GM18858 (cell line): Measurements from ENCODE around the gene EEIG1.
A peak's percentile ranks its signal among the peaks of the same experiment; 100 is the strongest.

ENCODE experiments used
- ATAC-seq: cut with Tn5 transposase; IDR thresholded peaks from one replicate; pipeline ENCODE4 v1.9.1; 2021; ENCODE audit not compliant: unreplicated experiment

EEIG1 gene

DNA sequence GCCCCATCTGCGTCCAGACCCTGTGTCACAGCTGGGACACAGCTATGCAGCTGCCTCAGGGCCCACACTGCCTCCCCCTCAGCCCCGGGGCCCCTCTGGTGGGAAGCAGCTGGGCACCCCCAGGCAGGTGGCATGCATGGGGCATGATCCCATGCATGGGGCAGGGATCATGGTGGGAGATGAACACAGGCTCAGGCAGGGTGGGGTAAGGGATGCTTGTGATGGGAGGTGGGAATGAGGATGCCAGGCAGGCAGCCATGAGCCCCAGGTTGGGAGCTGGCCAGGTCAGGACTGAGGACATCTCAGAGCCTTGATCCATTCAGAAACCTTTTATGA lies 19.7 kb downstream of the EEIG1 start:
- ATAC-seq, result no peak

DNA sequence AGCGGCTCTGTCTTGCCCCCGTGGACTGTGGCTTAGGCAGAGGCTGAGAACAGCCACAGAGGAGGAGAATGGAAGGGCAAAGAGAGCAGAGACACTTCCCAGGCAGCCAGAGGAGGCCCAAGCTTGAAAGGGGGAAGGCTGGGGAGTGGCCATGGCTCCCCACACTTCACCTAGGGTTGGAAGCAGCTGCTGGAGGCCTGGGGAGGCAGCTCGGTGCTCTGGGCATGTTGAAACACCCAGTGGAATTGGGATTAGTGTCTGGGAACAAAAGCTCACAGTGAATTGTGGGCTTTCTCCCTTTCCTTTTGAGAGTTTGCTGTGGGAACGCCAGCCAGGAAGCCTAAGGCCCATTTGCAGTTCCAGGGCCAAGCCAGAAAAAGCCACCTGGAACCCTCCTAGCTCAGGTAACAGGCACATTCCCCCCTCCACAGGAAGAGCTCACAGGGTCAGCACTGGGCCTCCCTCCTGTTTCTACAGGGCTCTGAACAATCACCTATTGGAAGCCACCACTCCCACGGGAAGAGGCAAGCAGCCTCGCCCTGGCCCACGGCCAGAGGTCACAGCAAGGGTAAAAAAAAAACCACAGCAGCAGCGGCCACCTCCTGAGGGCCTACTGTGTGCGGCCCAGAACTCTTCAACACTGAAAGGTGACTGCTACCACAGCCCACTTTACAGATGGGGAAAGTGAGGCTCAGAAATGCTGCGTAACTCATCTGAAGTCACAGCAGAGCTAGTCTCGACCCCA lies 20.2 kb downstream of the EEIG1 start:
- no peak for ATAC-seq

DNA sequence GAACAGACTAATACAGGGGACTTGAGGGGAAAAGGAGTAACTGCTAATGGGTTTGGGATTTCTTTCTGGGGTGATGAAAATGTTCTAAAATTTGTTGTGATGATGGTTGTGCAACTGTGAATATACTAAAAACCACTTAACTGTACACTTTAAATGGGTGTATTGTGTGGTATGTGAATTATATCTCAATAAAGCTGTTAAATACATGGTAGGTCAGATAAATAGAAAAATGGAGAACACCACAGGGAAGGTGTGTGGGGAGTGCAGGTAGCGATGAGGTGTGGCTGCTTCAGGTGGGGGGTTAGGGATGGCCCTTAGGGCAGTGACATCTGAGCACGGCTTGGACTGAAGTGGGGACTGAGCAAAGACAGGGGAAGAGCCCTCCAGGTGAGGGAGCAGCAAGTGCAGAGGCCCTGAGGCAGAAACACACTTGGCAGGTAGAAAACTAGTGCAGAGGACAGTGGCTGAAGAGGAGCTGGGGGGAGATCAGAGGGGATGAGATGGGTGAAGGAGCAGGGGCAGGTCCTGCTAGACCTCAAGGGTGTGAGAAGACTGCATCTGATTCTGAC lies 20.9 kb downstream of the EEIG1 start:
- no peak for ATAC-seq

DNA sequence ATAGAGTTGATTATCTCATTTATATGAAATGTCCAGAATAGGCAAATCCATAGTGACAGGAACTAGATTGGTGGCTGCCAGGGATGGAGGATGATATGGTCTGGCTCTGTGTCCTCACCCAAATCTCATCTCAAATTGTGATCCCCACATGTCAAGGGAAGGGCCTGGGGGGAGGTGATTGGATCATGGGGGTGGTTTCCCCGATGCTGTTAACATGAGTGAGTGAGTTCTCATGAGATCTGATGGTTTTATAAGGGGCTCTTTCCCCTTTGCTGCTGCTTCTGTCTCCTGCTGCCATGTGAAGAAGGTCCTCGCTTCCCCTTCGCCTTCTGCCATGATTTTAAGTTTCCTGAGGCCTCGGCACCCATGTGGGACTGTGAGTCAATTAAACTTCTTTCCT lies 21.4 kb downstream of the EEIG1 start:
- no peak for ATAC-seq

DNA sequence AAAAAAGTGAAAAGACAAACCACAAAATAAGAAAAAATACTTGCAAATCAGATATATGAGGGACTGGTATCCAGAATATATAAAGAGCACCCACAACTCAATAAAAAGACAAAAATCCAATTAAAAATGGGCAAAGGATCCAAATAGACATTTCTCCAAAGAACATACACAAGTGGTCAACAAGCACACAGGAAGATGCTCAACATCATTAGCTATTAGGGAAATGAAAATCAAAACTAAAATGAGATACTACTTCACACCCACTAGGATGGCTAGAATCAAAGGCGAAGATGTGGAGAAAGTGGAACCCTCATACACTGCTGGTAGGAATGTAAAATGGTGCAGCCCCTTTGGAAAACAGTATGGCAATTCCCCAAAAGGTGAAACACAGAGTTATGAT lies 22.1 kb downstream of the EEIG1 start:
- ATAC-seq, result no peak

DNA sequence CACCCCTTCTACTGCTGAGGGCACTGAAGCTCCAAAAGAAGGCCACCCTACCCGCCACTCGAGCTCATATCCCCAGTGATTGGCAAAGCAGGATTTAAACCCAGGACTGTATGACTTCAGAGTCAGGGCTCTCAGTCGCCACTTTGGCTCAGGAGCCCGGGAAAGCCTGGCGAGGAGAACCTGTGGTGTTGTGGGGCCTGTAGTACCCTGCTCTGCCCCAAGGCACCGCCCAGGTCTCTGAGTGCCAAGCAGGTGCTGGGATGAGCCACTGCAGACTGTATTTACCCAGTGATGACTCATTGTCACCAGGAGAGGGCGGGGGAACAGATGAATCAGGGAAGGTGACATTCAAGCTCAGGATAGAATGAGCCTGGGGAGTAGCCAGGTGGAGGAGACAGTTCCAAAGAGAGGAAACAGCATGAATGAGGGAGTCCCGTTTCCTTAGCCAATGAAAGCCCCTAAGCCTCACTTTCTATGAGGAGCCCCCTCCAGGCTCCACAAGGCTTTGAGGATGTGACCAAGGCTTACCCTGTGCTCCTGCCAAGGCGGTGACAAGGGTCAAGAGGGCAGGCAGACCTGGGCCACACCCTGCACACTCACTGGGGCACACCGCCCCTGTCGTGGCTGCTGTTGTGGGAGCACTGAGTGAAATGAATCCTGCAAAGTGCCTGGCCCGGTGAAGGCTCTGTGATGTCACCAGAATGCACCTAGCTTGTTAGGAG lies 25.3 kb downstream of the EEIG1 start:
- ATAC-seq, result no peak

DNA sequence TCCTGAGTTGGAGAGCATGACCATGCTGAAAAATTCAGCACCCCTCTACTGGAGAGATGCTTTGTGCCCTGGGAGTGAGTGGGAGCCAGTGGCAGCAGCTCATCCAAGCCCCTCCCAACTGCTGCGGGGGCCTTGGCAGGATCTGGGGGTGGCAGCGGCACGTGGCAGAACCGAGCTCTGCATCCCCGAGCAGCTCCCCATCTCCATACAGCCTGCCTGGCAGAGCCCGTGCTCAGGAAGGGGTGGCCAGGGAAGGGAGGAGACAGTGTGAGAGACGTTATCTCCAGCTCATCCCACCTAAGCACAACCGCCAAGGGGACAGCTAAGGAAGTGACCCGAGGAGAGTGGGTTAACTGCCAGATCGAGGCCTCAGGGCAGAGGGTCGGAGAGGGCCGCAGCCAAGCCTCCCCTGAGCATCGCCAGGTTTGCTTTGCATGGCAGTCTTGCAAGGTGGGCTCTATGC lies 25.9 kb downstream of the EEIG1 start:
- ATAC-seq, result no peak

DNA sequence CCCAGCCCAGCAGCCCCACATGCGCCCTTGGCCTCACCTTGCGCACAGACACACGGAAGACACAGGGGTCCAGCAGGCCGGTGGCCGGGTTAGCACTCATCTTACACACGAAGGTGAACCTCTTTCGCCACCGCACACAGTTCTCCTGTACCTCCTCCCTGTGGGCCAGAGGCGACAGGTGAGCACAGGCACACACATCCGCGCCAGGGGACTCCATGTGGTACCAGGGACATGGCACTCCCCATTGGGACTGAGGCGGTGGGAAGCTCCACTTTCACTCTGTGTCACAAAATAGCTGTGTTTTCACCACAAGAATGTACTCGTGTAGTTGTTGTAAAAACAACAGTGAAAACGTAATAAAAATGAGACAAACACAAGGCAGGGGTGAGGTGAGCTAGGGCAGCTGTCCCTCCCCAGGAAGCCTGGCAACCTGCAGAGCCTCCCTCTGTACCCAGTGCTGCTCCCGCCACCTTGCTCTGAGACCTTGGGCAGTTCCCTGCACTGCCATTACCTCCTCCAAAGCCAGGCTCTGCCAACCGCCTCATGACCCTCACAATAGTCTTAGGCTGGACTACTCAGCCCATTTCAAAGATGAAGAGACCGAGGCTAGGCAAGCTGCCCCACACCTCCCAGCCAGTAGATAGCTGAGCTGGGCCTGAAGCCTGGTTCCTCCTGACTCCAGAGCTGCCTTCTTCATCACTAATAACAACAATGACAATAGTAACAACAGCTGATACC lies 26.9 kb downstream of the EEIG1 start:
- no peak for ATAC-seq

DNA sequence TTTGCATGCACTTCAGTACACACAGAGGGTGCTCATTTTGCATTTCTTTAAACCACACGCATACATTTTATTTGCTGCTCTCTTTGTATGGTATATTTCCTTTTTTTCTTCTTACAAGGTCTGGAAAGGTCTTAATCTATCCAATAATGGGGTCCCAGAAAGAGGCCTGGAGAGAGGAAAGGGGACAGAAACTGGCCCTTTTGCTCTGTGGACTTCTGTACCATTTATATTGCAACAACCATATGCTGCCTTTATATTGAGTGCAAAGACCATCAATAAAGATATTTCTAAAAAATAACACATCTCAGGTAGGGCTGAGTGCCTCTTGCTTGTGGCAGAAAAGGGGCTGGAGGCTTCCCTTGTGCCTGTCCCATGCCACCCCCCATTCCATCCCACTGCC lies 27.6 kb downstream of the EEIG1 start:
- ATAC-seq, result no peak

DNA sequence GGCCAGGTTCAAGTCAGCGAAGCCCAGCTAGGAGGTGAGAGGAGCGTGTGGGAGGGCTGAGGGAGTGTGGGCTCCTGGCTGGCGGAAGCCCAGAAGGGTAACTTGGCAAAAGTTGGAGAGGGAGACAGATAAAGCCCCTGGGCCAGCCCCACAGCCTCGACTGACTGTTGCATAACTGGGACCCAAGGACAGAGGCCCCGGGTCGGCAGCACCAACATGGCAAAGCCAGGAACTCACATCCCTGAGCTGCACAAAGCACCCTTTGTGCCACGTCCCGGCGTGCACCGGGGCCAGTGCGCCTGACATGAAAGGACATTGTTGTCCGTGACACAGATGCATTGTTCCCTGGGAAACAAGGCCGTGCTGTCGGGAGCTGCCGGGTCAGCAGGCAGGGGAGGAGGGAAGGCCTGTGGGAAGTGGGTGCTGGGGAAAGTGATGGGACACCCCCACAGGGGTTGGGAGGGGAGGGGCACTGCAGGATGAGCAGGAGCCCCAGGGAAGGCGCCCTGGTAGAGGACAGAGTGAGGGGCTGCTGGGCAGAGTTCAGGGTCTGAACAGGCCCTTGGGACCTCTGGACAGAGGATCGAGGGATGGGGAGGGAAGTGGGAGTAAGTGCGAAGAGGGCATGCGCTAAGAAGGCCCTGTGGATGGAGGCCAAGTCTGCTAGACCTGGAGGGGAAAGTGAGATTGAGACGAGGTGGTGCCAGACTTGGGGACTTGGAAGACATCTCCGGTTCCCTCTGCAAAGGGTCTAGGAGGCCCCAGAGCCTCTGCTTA lies 30.1 kb downstream of the EEIG1 start:
- ATAC-seq, result no peak

DNA sequence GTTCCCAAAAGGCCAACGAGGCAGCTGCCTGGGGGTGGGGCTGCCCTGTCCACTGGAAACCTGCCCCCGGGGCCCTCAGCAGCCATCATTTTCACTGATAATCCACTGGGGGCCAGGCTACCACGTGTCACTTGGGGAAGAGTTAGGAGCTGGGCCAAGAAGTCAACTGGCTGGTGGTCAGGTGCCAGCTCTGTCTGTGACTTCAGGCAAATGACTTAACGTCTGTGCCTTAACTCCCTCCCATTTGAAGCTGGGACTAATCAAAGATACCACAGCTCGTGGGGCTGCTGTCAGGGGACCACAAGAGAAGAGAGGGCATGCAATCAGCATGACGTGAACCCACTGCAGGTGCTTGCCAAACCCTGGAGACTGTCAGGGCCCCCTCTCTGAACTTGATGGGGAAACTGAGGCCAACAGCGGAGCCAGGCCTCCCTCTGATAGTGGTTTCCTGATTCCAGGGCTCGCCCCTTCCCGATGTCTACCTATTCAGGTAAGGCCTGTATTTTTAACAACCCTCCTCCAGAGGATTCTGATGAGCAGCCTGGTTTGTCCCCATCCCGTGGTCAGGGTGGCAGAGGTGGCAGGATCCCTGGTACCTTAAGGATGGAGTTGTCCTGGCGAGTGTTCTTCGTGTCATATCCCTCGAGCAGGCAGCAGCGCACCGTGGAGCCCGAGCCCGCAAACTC lies 30.8 kb downstream of the EEIG1 start:
- ATAC-seq, result no peak

DNA sequence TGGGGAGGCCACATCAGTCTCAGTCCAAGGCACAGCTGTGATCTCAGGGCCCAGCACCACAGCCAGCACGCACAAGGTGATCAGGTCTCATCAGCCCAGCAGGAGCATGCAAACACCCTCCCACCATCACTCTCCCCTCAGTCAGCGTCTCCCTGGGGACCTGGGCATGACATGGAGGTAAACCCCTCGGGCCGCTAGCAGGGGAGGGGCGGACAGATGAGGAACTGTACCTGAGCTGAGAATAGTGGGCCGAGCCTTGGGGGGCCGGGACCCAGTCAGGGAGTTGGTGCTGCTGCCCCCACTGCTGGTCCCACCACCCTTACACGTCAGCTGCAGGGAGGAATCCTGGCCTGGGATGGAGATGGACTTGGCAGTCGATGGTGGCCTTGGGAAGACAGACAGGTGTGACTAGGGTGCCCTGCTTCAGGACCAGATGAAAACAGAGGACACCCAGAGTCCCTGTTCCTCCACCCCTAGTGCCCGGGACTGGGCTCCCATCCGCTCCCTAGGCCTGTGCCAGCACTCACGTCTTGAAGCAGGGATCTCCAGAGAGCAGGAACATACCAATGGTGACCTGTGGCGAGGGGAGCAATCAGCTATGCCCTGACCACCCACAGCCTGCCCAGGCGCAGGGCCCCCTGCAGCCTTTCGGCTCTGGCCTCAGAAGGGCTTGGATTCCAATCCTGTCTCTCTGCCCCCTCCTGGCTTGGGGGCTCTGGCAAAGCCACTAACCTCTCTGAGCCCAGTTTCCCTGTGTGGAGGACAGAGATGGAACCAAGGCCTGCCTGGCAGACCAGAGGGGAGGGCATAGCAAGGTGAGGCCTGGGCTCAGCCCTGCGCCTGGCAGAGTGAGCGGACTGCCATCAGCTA lies 32.7 kb downstream of the EEIG1 start:
- ATAC-seq, result no peak

DNA sequence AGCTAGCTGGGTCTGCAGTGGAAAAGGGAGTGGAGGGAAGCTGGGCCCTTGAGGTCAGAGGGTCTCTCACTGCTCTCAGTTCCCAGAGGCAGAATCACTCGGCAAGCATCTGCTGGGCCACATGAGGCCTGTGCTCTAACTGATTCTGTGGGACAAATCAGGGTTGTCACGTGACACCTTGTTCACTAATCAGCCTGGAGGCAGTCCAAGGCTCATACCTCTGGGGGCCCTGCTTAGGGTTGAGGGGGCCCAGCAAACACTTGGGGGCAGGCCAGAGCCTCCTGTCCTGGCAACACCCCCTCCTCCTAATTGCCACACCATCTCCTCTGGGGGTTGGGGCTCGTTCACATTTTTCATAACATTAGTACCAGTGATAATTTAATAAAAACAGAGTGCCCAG lies 34.1 kb downstream of the EEIG1 start:
- ATAC-seq, result no peak

DNA sequence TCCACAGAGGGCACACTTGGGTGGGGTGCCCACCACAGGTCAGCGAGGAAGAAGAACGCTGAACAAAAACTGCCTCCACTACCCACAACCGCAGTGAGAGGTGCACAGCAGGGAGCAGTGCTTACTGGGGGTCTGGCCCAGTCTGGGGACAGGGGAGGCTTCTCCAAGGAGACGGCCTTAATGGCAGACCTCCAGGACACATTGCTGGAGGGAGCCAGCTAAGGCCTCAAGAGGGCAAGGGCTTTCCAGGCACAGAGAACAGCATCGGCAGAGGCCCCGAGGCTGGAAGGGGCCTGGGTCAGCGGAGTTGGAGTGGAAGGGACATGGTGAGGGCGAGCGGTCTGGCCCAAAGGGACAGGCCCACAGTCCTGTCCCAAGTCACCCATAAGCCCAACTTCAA lies 34.8 kb downstream of the EEIG1 start:
- ATAC-seq, result no peak

DNA sequence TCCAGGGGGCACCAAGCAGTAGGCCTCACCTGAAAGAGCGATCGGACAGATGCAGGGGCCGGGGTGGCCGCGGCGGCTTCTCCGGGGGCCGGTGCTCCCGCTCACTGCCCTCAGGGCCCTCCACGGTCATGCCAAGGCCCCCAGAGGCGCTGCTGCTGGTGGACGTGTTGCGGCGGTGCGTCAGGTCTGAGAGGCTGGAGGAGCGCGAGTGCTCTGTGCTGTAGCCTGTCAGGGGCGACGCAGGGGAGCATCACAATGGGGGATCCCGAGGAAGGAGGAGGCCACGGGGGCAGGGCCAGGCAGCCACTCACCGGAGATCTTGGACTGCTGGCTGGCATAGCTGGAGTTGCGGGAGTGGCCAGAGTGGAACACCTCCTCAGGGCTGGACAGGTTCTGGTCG lies 35.5 kb downstream of the EEIG1 start:
- no peak for ATAC-seq

DNA sequence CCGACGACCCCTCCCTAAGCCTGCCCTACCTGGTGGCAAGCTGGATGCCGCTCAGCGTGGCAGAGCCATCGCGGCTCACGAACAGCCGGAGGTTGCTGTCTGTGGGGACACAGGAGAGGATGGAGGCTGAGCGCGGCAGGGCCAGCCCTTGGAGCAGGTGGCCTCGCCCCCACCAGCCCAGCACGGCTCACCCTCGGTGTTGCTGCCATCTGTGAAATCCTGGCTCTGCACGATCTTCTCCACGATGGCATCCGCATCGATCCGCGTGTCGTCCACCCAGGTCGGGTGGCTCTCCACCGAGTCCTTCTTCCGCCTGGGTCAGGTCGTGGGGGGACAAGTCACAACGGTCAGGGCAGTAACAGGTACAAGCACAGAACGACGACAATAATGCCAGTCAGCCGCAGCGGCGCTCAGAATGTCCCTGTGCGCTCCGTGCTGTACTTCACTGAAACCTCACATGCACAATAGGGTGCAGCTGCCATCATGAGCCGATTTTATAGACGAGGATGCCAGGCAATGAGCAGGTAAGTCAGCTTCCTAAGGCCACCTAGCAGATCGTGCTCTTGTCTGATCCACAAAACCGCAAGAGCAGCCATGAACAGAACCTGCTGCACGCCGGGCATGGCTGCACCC lies 36.1 kb downstream of the EEIG1 start:
- ATAC-seq, result no peak

DNA sequence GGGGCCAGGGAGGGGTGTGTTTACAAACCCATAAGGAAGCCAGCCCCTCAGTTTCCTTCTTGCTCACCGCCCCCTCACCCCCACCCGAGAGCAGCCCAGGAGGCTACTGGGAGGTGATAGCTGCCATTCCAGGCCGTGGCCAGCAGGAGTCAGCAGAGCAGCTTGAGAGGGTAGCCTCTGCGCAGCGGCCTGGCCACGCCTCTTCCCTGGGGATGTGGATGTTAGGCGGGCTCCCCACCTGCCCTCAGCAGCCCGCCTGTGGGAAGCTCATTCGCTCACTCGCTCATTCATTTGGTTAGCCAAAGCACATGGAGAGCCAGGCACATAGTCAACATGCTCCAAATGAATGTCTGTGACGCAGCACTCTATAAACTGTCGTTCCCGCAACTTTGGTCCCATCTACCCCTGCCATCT lies 37.1 kb downstream of the EEIG1 start:
- peak; percentile 51 for ATAC-seq

DNA sequence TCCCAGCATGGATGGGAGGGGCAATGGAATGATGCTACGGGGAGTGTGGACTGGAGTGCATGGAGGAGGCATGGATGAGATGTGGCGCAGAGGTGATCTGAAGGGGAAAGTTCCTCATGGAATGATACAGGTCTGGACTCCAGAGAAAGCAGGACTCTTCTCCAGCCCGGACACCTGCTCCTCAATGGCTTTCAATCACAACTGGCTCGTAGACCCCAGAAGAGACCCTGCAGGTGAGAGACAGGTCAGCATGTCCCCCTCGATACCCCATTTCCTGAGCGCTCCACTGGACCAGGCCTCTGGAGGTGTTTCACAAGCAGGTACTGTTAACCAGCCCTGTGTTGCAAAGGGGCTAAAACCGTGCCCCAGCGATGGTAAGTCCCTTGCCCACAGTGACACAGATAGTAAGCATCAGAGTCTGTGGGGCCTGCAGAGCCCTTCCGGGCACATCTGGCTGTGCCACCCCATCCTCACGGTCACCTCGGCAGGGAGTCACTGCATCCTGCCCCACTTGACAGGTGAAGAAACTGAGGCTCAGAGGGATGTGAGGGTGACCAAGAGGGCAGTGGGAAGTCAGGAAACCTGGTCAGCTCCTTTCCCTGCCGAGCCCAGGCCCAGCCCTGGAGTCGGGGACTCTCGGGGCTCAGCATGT lies 37.7 kb downstream of the EEIG1 start:
- no peak for ATAC-seq
